Colonic mucosa (tissue), 4 donors: Measurements from ENCODE around the gene TLCD2. TPM values are rescaled to one million over a fixed set of nuclear protein-coding genes. Genes with fewer than 3 reads are reported as not detected.
A peak's percentile ranks its signal among the peaks of the same experiment; 100 is the strongest.
"Not testable (repeated sequence)": the region's sequence is repeated elsewhere in the genome, so short reads cannot be mapped to it uniquely, and the experiment has no call there.

Experiments
- DNase-seq: peaks from one replicate; pipeline ENCODE4 v3.0.0-alpha.2; 2020
- H3K27ac ChIP-seq: fragments of 200-600 bp; one replicate; pipeline ENCODE4 v1.8.0; 2021
- H3K27me3 ChIP-seq: fragments of 200-600 bp; one replicate; pipeline ENCODE4 v1.8.0; 2021
- H3K36me3 ChIP-seq: fragments of 200-600 bp; one replicate; pipeline ENCODE4 v1.8.0; 2021
- H3K4me1 ChIP-seq: fragments of 200-600 bp; one replicate; pipeline ENCODE4 v1.8.0; 2021; ENCODE audit warnings: mild to moderate bottlenecking
- H3K4me3 ChIP-seq: fragments of 200-600 bp; one replicate; pipeline ENCODE4 v1.8.0; 2021
- H3K9ac ChIP-seq, 2 donors: one replicate each; pipeline ENCODE4 v1.7.0; 2013; ENCODE audit warnings: control low read depth in 2 of 2, low read depth in 2 of 2, low read length in 2 of 2
- H3K9me3 ChIP-seq: fragments of 200-600 bp; one replicate; pipeline ENCODE4 v1.8.0; 2021
- CTCF ChIP-seq: fragments of 200-600 bp; IDR thresholded peaks from one replicate; pipeline ENCODE4 v1.8.0; 2022; ENCODE audit warnings: antibody characterized with exemption, mild to moderate bottlenecking
- intact Hi-C: fragments of 100-400 bp; cut with DNase I; formaldehyde crosslinking; loops from one replicate; pipeline ENCODE4 v1.14.1; 2022
- total RNA-seq, 2 donors: library from RNA; stranded (reverse); fragmentation: NEBNext Ultra II Directional in 1 of 2; extraction: Animal tissue kit (Norgen Biotek cat#: 25700) in 1 of 2; gene quantifications; one replicate each; pipeline ENCODE4 v1.2.1, GENCODE V29; 2021
- donor health status: healthy.
- donor health status: DM: no; HTN: no; CAD: no.
- donor health status: DM: no; HTN: no; CAD: no.

TLCD2 gene
- total RNA-seq, 2 donors from 2014 or later = 30.2 to 32.6 TPM

- TF ChIP-seq CTCF = no peak
- intact Hi-C loops = loop anchor here (5.0 kb wide), 1 partner anchor 34 kb away; no protein-coding TSS in a partner anchor
- Histone ChIP-seq H3K9me3 (no peaks in the 10 kb centered on the region), H3K9ac (peak overlapping the region; percentile 87 to 98), H3K36me3 (no peaks in the 10 kb centered on the region), H3K4me1 (peaks cover 17% of the 10 kb centered on the region), H3K27me3 (no peaks in the 10 kb centered on the region), H3K4me3 (peak overlapping the region; percentile 65), H3K27ac (peak overlapping the region; percentile 84)
- DNase-seq = peak; percentile 36
Measured at GRCh38 chr17:1710807-1711553, 803 bp upstream of the TLCD2 start.

GRCh38 chr17:1709403-1709951, 700 bp downstream of the TLCD2 start:
- TF ChIP-seq CTCF = no peak
- peak overlapping the region; percentile 87 to 98 for H3K9ac ChIP-seq
- H3K27me3 ChIP-seq = no peaks in the 10 kb centered on the region
- peak overlapping the region; percentile 84 for H3K27ac ChIP-seq
- DNase-seq = peak; percentile 29
- no peaks in the 10 kb centered on the region for H3K36me3 ChIP-seq
- H3K4me1 ChIP-seq = peaks cover 16% of the 10 kb centered on the region
- intact Hi-C loops = loop anchor here (10.0 kb wide), 1 partner anchor 55 kb away; no protein-coding TSS in a partner anchor
- H3K9me3 ChIP-seq = no peaks in the 10 kb centered on the region
- peak overlapping the region; percentile 65 for H3K4me3 ChIP-seq

- H3K9me3 ChIP-seq, H3K9ac ChIP-seq, H3K36me3 ChIP-seq, H3K27me3 ChIP-seq, H3K4me3 ChIP-seq, DNase-seq: not testable (repeated sequence)
- intact Hi-C loops = loop anchor here (10.0 kb wide), 1 partner anchor 54 kb away; no protein-coding TSS in a partner anchor
- peaks cover 10% of the 10 kb centered on the region for H3K4me1 ChIP-seq
- peak overlapping the region; percentile 84 for H3K27ac ChIP-seq
Measured at GRCh38 chr17:1708791-1709346, 1.3 kb downstream of the TLCD2 start.

- no peak for TF ChIP-seq CTCF
- Histone ChIP-seq H3K9me3 (no peaks in the 10 kb centered on the region), H3K4me1 (no peaks in the 10 kb centered on the region), H3K9ac (no peak overlapping the region), H3K4me3 (no peak overlapping the region), H3K36me3 (no peaks in the 10 kb centered on the region), H3K27ac (no peak overlapping the region), H3K27me3 (no peaks in the 10 kb centered on the region)
- intact Hi-C loops = loop anchor here (10.0 kb wide), 1 partner anchor 52 kb away; no protein-coding TSS in a partner anchor
- DNase-seq = no peak
Measured at GRCh38 chr17:1707107-1707506, 3.1 kb downstream of the TLCD2 start.

- H3K9me3 ChIP-seq = no peaks in the 10 kb centered on the region
- no peaks in the 10 kb centered on the region for H3K36me3 ChIP-seq
- intact Hi-C loops = loop anchor here (10.0 kb wide), 1 partner anchor 50 kb away; no protein-coding TSS in a partner anchor
- no peak overlapping the region for H3K9ac ChIP-seq
- no peaks in the 10 kb centered on the region for H3K4me1 ChIP-seq
- no peak for TF ChIP-seq CTCF
- H3K27me3 ChIP-seq = no peaks in the 10 kb centered on the region
- no peak for DNase-seq
- no peak overlapping the region for H3K27ac ChIP-seq
- H3K4me3 ChIP-seq = no peak overlapping the region
Measured at GRCh38 chr17:1705004-1705403, 5.2 kb downstream of the TLCD2 start.
